GM19193 (cell line): ENCODE data around the gene BRI3.

Experiments used
- POLR2A ChIP-seq: IDR thresholded peaks from 4 replicates; pipeline ENCODE4 v1.6.1; 2011; ENCODE audit not compliant: insufficient read depth, insufficient read length; ENCODE audit errors: extremely low read depth

The BRI3 gene

DNA sequence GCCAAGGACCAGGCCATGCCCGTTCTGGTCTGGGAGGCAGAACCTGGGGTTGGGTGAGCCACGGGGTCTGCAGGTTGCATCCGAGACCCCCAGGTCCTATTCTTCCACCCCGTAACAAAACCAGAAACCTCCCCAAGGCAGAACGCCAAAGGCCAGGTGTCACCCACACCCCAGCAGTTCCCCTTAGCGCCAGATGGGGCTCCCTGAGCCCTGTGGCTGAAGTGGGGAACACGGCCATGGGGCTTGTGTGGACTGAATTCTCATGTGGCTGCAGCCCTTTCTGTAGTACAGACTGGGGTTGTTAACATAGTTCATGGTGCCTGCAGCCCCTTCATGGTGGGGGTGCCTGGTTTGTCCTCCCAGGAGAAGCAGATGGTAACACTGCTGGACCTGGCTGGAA, 10.2 kb downstream of the BRI3 start:
- TF ChIP-seq POLR2A: no peak

GRCh38 chr7:98293265-98293664, 11.8 kb downstream of the BRI3 start:
- no peak for TF ChIP-seq POLR2A

GRCh38 chr7:98293746-98294145, 12.3 kb downstream of the BRI3 start:
- TF ChIP-seq POLR2A: no peak

DNA sequence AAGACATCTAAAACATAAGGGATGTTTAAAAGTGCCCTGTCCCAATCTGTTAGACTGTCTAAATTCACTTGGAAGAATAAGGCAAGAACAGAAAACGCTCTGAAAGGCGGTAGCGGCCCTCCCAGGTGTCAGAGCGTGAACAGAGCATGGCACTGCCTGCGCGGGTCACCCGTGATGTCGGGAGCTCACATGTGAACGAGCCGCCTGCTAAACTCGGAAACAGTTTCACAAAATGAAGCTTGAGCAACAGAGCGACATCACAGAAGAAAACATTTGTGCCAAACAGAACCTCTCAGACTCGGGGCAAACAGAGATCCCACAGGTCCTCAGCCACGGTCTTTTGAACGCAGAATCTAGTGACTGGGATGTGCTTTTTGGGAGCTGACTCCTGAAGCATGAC, 12.8 kb downstream of the BRI3 start:
- TF ChIP-seq POLR2A: no peak

GRCh38 chr7:98294798-98295382, 13.4 kb downstream of the BRI3 start:
- TF ChIP-seq POLR2A: no peak

GRCh38 chr7:98295467-98296192, 14.1 kb downstream of the BRI3 start:
- TF ChIP-seq POLR2A: no peak

DNA sequence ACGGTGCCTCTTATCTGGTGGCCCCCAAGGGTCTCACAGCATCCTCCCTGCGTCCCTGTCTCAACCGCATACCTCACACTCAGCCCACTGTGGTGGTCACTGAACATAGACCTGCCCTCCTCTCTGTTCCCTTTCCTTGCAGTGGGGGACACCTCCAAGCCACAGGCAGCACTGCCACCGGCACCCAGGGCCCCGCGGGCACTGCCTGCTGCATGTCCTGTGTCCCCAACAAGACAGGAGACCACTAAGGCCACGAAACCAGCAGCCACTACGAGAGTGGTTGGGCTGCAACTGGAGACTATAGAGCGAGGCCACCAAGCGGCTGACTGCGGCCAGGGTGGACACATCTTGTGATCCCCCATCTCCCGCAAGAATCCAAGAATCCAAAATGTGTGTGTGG, 15.3 kb downstream of the BRI3 start:
- no peak for TF ChIP-seq POLR2A

GRCh38 chr7:98297626-98298286, 16.3 kb downstream of the BRI3 start:
- no peak for TF ChIP-seq POLR2A

- no peak for TF ChIP-seq POLR2A
Observed at GRCh38 chr7:98300595-98301372, 19.3 kb downstream of the BRI3 start.

- TF ChIP-seq POLR2A: no peak
Observed at GRCh38 chr7:98301693-98302470, 20.4 kb downstream of the BRI3 start.

DNA sequence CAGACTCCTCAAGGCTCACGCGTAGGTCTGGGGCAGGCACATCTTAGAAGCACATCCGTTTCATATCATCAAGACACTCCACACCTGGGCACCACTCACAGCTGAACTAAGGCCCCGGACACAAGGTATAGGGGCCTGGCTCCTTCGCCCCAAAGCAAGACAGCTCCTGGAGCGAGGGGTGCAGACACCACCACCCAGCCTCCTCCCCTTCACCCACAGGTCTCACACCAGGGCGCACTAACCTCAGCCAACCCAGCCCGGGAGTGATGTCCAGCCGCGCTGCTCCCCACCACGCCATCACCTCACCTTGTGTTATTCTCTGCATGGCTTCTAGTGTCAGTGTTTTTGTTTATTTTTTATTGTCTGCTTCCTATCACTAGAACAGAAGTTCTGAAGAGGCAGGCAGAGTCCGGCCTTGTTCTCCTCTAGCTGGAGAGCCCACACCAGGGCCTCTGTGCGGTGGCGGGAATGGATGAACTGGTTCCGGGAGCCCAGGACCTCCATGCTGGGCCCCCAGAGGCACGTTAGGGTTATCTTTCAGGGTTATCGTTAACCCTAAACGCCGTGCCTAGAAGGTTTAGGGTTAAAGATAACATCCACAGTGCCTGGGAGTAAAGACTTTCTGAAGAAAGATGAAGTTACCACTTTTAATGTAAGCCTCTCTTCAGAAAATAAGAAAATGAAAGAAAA, 21.8 kb downstream of the BRI3 start:
- no peak for TF ChIP-seq POLR2A

- no peak for TF ChIP-seq POLR2A
Observed at GRCh38 chr7:98303906-98304305, 22.4 kb downstream of the BRI3 start.

DNA sequence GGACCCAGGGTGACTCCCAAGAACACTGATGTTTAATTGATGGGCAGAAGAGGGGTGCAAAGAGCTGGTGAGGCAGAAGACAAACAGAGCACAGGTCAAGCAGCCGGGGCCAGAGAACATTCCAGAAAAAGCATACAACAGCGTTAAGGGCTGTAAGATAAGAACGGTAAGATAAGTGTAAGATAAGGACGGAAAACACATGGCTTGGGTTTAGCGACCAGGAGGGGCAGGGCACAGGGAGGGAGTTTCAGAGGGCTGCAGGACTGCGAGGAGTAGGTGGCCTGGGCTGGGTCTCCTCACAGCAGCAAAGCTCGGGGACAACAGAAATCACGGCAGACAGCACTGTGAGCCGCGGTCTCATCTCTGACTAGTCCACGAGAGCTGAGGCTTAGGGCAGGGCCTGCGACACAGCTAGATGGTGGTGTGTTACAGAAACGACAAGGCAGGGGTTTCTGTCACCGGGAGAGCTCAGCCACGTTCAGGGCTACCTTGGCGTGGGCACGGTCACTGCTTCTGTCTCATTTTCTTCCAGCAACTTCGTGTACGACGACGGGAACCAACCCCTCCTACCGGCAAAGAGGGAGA, 24.6 kb downstream of the BRI3 start:
- no peak for TF ChIP-seq POLR2A
